ENCODE measurements around the gene SYDE2. TPM values are rescaled to one million over a fixed set of nuclear protein-coding genes. Genes with fewer than 3 reads are reported as not detected.
"Not testable (repeated sequence)": the region's sequence is repeated elsewhere in the genome, so short reads cannot be mapped to it uniquely, and the experiment has no call there.

Gene SYDE2
- total RNA-seq, 1 experiment from 2014 or later, result 3.7 TPM

DNA sequence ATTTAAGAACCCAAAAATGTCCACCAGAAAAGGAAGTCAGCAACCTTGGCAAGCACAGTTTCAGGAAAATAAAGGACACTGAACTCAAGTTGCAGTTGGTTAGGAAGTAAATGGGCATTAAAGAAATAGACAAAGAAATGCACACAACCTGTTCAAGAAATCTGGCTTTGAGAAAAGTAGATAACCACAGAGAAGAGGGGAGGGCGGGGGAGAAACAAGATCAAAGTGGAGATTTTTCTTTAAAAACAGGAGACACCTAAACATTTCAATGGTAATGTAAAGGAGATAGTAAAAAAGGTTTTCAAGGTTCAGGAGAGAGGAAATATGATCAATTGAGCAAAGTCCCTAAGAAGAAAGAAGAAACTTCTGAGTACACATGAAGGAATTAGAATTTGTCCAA, 29.1 kb downstream of the SYDE2 start:
- no peak for DNase-seq (ENCODE audit: low read depth)

DNA sequence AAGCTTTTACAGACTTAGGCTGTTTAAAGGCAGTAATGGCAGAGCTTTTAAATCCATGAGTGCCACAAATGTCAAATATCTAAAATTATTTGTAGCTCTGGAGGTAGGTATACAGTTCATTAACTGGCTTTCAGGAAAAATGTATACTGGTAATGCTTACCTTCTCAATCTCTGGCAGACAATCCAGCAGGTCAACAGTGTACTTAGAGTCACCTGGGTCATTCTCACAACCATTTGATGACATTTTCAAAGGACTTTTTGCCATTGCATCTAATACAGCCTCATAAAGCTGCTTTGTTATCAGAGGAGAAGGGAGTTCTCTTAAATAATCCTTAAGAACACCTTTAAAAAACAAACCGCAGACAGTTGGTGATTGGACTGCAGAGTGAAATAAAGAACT, 31.9 kb downstream of the SYDE2 start:
- DNase-seq (ENCODE audit: low read depth), result no peak

DNA sequence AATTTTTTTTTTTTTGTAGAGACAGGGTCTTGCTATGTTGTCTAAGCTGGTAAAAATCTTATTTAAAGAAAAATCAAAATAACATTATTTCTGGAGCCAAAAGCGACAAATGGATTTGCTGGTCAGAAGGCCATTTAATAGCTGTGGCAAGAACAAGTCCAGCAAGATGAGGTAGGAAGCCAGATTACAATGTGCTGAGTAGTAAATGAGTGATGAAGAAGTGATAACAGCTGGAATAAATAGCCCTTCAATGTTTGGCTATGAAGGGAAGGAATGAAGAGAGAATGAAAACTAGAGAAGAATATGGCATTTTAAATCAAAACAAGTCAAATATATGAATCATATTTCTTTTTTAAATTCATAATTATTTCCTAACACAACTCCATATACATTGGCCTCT, 34.5 kb downstream of the SYDE2 start:
- no peak for DNase-seq (ENCODE audit: low read depth)

DNA sequence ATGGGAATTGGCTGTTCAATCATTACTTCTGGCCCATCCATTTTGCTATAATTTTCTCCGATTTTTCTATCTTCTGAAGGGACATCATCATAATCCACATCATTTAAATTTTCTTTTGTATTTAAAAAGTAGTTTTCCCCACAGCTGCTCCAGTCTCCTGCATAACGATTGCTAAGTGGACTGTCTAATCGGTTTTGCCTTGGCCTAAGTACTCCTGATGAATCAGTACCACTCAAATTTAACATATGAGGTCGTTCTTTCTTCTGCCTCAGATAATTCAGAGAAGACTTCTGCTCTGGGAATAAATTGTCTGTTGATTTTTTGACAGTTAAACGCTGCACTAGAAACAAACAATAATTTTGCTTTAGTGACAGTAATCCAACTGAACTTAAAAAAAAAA, 41.9 kb downstream of the SYDE2 start:
- no peak for DNase-seq (ENCODE audit: low read depth)

DNA sequence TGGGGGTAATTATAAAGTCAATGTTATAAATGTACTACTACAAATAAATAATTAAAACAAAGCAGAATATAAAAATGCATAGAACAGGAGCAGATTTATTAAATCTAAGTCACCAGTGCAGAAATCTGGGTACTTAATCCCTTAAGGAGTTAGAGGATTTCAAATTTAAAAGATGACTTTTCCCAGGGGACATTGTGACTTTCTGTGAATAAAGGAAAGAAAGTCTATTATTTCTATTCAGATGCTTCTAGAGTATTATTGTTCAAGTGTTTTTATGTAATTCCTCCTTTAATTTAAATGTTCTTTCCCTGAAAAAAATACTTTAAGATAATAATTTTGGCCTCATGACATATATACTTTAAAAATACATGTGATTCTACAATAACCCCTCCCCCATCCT, 43.4 kb downstream of the SYDE2 start:
- no peak for DNase-seq (ENCODE audit: low read depth)

DNA sequence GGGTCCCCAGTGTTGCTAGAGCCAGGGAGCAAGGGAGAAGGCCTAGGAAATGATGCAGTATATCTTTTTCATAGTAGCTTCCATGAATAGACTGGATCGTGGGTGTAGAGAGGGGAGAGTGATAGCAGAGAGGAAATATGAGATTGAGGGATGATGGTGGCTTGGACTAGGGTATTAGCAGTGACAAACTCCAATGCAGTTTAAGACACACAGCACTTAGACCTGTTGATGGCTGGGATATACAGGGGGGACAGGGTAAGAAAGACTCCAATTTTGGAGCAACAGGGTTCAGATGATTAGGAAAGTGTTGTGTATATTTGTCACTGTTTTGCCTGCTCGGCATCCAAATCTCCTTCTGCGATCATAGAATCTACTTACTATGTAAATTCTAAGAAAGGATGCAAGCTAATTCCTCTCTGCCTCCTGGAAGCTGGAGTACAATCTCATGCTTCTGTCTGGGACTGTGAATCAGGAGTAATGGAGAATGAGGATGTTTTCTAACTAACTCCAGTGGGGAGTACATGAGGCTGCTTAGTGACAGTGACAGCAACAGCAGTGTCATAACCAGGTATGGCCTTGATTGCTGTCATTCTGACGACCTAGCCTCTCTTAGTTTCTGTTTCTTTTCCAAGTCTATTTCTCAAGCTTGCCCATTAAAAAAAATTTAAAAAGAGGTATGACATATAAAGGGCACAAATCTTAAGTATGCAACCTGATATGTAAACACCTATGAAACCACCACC, 47.5 kb downstream of the SYDE2 start:
- DNase-seq (ENCODE audit: low read depth), result no peak

DNA sequence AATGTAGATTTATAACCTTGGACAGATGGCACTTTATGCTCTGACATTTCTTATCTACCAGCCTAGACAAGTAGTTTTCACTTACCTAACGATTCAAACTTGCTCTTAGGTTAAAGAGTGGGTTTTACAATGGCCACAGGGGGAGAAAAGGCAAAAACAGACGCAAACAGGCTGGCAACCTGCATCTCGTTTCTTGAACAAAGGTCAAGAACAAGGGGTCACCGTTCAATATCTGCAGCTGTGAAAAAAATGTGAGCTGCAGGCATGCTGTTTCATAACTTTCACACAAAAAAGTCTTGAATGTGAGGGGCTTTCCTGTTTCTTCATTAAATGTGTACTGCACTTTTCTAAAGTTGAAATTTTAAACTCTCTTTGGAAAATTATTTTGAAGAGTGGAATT, 49.4 kb downstream of the SYDE2 start:
- no peak for DNase-seq (ENCODE audit: low read depth)

DNA sequence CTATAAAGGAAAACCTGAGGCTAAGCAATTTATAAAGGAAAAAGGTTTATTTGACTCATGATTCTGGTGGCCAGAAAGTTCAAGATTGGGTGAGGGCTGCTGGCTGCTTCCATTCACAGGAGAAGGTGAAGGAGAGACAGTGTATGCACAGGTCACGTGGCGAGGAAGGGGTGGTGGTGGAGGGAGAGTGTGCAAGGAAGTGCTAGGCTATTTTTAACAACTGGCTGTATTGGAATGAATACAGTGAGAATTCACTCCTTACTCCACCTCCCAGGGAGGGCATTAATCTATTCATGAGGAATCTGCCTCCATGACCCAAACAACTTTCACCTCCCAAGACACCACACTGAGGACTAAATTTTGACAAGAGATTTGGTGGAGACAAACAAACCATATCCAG, 51.0 kb downstream of the SYDE2 start:
- DNase-seq (ENCODE audit: low read depth), result no peak

DNA sequence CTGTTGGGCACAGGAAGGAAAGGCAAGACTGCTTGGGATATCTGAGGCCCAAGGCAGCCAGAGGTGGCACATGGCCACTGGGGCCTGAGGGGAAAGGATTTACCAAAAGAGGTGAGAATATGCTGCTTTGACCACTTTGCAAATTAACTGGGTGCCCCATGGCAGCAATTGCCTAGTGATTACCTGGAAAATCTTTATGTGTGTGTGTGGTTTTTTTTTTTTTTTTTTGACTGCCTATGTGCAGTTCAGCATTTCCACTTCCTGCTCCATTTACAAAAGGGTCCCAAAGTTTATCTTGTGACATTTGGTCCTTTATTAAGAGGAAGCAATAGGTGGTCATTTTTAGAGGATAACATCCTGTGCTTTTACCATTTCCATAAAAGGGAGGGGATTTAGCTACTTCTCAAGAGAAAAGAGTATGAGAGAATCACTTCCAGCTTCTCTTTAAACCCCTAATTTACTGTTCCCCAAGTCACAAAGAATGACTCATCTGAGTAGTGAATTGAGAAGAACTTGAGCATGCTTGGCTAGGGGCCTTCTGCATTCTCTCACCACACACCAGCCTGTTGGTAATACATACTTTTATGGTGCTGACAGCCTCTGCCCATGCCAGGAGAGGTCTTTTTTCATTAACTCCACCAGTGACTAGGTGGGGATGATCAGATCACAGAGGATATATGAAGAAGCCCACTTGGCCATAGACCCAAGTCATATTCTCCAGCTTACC, 52.1 kb downstream of the SYDE2 start:
- peak; percentile 13 for DNase-seq (ENCODE audit: low read depth)

DNA sequence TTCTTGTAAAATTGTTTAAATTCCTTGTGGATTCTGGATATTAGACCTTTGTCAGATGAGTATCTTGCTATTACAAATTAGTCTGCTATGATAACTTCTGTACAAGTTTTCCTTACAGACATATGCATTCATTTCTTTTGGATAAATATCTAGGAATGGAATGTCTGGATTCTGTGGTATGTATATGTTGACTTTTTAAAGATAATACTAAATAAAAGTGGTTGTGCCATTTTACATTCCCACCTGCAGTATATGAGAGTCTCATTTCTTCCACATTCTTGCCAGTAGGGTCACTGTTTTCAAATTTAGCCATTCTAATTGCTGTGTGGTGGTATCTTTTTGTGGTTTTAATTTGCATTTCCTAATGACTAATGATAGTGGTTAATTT, 53.9 kb downstream of the SYDE2 start:
- DNase-seq (ENCODE audit: low read depth), result peak; percentile 14

DNA sequence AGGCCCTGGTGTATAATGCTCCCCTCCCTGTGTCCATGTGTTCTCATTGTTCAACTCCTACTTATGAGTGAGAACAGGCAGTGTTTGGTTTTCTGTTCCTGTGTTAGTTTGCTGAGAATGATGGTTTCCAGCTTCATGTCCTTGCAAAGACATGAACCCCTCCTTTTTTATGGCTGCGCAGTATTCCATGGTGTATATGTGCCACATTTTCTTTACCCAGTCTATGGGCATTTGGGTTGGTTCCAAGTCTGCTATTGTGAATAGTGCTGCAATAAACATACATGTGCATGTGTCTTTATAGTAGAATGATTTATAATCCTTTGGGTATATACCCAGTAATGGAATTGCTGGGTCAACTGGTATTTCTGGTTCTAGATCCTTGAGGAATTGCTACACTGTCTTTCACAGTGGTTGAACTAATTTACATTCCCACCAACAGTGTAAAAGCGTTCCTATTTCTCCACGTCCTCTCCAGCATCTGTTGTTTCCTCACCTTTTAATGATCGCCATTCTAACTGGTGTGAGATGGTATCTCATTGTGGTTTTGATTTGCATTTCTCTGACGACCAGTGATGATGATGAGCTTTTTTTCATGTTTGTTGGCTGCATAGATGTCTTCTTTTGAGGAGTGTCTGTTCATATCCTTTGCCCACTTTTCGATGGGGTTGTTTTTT, 54.4 kb downstream of the SYDE2 start:
- DNase-seq (ENCODE audit: low read depth), result not testable (repeated sequence)

DNA sequence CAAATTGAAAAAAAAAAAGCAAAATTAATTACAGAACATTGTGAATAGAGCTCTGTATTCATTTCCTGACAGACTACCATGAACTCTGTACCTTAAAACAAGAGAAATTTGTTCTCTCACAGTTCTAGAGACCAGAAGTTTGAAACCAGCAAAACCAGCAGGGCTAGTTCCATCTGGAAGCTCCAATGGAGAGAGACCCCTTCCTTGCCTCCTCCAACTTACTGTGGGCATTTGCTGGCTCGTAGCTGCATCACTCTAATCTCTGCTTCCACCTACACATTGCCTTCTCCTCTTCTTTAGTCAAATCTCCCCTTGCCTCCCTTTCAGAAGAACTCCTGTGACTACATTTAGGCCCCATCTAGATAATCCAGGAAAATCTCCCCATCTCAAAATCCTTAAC, 56.5 kb downstream of the SYDE2 start:
- no peak for DNase-seq (ENCODE audit: low read depth)

DNA sequence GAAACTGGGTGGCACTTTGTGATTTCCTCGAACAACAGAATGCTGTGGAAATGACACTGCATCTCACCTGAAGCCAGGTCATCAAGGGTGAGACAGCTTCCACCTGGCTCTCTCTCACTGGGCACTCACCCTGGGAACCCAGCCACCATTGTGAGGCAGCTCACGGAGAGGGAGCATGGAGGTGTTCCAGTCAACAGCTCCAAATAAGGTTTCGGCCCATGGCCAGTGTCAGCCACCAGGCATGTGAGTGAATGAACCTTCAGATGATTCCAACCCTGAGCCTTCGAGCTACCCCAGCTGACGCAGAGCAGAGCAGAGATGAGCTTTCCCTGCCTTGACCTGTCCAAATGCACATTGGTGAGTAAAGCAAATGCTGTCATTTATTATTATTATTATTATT, 58.1 kb downstream of the SYDE2 start:
- DNase-seq (ENCODE audit: low read depth), result no peak

DNA sequence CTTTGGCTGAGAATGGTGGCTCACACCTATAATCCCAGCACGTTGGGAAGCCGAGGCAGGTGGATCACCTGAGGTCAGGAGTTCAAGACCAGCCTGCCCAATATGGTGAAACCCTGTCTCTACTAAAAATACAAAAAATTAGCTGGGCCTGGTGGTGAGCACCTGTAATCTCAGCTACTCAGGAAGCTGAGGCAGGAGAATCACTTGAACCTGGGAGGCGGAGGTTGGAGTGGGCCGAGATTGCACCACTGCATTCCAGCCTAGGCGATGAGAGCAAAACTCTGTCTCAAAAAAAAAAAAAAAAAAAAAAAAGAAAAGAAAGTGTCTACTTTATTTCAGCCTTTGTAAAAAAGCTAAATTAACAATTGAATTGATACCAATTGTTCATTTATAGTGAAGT, 62.4 kb downstream of the SYDE2 start:
- not testable (repeated sequence) for DNase-seq (ENCODE audit: low read depth)

DNA sequence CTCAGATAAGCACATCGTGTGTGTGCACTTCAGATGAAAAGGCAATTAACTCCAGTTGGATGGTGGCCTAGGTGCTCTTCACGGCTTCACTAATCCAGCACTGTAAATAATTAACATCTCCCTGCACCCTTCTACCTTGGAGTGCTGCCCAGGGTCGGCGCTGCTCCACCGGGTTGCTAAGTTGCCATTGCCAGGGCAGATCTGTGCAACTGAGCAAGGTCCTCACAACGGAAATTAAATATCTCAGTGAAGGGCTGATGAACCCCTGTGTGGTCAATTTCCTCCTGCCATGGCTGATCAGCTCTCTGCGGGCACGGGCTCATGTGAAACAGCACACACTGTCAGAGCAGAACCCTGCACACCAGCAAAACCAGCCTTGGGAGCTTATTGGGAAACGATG, 63.2 kb downstream of the SYDE2 start:
- no peak for DNase-seq (ENCODE audit: low read depth)

DNA sequence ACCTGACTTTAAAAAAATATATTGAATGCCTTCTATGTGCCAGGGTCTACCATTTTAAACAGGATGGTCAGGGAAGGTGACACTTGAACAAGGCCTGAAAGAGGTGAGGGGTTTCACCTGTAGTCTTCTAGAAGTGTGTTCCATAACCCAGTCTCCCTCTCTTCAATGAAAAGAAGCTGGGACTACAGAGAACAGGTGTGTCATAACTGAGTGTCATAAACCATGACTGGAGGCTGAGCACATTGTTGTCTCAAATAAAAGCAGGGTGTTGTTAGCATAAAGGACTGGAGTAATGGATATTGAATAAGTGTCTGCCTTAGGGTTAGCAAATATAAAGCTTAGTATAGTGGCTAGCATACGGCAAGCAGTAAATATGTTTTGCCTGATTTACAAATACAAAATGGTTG, 65.4 kb downstream of the SYDE2 start:
- no peak for DNase-seq (ENCODE audit: low read depth)

DNA sequence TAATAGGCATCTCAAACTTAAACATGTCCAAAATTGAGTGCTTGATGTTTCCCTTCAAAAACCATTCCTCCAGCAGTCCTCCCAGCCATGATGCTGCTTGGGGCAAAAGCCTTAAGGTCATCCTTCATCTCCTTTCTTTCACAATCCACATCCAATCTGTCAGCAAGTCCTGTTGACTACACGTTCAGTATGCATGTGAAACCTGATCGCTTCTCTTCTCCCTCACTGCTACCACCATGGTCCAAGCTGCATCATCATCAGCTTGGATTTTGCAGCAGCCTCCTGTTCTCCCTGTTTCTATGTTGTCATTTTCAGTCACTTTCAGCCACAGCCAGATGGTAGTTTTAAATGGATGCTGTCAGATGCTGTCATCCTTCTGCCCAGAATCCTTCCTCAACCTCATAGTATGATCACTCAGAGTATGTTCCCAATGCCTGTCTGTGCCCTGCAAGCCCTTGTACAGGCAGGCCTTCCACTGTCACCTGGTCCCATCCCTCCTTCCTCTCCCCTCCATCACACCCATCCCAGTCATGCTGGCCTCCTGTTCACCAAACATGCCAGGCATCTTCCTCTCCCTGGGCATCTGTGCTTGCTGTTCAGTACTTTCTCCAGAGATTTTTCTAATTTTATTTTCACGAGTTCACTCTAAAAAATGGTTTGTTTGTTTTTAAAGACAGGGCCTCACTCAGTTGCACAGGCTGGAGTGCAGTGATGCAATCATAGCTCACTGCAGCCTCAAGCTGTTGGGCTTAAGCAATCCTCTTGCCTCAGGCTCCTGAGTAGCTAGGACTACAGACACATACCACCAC, 66.0 kb downstream of the SYDE2 start:
- DNase-seq (ENCODE audit: low read depth), result no peak

DNA sequence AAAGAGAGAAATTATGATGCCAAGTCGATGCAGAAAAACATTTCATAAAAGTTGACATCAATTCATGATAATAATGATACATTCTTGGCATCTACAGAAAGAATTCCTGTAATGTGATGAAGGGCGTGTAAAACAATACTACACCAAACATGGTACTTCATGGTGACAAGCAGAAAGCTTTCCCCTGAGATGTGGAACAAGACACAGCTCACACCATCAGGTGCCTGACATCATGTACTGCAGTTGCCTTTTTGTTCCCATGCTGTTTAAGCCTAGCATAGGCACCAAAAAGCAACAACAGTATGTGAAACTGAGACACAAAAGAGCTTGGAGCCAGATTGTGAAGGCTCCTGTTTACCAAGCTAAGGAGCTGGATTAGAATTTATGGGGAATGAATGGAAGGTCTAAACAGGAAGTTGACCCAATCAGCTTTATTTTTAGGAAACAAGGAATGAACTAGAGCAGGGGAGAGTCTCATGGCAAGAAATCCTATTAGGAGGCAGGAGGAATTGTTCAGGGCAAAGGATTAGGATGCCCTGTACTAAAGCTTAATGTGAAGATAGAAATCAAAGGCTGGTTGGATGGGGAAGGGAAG, 67.2 kb downstream of the SYDE2 start:
- no peak for DNase-seq (ENCODE audit: low read depth)

DNA sequence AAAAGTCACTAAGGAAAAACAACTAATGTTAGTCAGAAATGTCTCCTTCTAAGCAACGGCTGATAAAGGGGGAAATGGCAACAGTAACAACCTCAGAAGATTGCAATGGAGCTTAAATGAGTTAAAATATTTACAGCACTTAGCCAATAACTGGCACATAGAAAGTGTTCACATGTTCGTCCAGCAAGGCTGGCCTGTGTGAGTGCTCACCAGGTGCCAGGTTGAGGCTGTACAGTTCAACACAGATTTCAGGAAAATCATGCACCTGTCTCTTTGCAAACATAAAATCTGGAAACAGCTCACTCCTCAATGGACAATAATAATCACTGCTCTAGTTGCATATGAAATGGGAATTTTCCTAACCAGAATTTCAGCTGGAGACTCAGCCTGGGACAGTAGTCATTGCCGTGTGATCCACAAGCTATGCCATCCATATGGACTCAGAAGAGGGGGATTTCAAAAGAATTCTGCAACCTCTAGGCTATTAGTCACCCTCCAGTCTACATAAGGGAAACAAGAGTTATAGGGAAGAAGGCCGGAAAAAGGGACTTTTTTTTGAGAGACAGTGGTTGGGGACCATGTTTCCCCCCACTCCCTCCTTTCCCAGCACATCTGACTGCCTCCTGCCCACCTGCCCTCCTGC, 68.6 kb downstream of the SYDE2 start:
- DNase-seq (ENCODE audit: low read depth), result no peak

DNA sequence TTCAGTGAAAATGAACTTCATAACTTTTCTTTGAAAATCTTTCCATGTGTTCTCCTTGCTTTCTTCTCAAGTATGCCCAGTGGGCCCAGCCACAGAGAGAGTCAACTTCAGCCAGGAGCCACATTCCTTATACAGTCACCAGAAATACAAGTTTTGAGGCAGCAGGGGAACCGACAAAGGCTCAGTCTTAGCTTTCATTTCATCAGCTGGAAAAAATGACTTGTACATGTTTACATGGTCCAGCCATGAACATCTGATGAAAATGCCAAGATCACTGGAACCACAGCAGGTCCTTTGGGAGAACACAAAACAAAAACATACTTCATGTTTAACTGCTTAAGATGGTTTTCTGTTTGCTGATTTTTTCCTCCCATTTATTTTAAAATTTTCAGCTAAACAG, 72.5 kb downstream of the SYDE2 start:
- DNase-seq (ENCODE audit: low read depth), result no peak

DNA sequence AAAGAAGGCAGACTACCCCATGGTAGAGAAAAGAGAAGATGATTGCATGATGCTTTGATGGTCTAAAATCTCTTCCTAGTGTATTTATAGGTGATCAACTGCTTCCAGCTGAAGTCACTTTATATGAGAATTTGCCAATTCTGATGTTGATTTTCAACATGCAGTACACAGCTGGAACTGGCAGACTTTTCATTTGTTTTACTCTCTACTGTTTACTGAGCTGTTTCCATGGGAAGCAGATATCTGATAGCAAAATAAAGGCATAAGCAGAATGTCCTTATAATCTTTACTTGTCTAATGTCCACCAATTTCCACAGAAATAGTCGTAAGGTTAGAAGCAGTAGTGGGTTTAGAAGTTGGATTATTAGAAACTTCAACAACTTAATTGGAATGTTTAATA, 74.9 kb downstream of the SYDE2 start:
- DNase-seq (ENCODE audit: low read depth), result no peak

All from HT1080 (cell line).